ENCODE results near the gene ABLIM2.

DNA sequence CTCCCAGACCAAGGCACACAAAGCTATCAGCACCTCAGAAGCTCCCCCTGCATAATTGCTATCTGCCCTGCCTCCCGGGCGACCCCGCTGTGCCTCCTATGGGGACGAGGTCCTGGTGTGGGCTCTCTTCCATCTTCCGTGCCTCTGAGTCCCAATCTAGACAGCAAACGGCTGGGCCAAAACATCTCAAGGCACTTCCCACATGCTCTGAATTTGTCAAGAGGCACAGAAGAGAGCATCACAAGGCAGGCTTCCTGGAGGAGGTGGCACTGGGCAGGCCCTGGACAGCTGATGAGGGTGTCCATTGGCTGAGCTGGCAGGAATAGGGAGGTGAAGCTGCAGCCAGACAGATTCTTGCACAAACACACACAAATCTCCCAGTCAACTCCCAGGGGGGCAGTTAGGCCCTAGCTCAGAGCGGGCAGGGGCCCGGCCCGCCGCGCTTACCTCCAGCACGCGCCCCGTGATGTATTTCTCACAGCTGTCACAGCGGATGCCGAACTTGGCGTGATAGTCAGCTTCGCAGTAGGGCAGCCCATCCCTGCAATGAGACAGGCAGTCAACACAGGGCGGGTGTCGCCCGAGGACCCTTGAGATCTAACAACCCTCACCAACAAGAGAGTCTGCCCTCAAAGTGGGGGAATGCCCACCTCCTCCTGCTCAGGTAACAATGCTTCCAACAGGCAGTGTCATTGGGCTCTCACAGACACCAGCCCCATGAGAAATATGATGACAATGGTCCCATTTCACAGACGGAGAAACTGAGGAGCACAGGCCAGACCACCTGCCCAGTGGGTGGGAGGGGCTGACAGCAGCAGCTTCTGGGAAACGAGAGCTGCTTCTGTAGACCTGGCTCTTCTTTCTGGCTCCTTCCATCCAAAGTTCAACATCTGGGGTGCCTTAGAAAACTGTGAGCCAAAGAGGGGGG lies 81.2 kb downstream of the ABLIM2 start:
- TF ChIP-seq, protein P1, sequence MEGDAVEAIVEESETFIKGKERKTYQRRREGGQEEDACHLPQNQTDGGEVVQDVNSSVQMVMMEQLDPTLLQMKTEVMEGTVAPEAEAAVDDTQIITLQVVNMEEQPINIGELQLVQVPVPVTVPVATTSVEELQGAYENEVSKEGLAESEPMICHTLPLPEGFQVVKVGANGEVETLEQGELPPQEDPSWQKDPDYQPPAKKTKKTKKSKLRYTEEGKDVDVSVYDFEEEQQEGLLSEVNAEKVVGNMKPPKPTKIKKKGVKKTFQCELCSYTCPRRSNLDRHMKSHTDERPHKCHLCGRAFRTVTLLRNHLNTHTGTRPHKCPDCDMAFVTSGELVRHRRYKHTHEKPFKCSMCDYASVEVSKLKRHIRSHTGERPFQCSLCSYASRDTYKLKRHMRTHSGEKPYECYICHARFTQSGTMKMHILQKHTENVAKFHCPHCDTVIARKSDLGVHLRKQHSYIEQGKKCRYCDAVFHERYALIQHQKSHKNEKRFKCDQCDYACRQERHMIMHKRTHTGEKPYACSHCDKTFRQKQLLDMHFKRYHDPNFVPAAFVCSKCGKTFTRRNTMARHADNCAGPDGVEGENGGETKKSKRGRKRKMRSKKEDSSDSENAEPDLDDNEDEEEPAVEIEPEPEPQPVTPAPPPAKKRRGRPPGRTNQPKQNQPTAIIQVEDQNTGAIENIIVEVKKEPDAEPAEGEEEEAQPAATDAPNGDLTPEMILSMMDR (IDR thresholded peaks at IDR 0.05), result no peak
- no peak for TF ChIP-seq POLR2A (IDR thresholded peaks at IDR 0.05)
